ENCODE results near the gene TPGS2. TPM values are rescaled to one million over a fixed set of nuclear protein-coding genes. Genes with fewer than 3 reads are reported as not detected.

Gene TPGS2
- total RNA-seq, 2 experiments from 2014 or later: 44.8 to 55.1 TPM

- no peaks in the 10 kb centered on the region for H3K4me1 ChIP-seq (ENCODE audit: insufficient read depth, low read length, poor library complexity, severe bottlenecking)
- BruUV-seq (replicated peaks): no TSS peak
- no peak overlapping the region for H3K4me3 ChIP-seq (ENCODE audit: low read depth, low read length, poor library complexity, severe bottlenecking)
- H3K4me2 ChIP-seq (ENCODE audit: low read length): no peak overlapping the region
- intact Hi-C loops (cut with micrococcal nuclease; ENCODE audit: unreplicated experiment): no loop called here
- ChIA-PET CTCF (ENCODE audit: unreplicated experiment) (no interaction called here), POLR2A (no interaction called here)
- H3K27ac ChIP-seq (ENCODE audit: low read depth, low read length, poor library complexity, severe bottlenecking): no peak overlapping the region
- H3K9me3 ChIP-seq (ENCODE audit: low read length): no peaks in the 10 kb centered on the region
- no peak for TF ChIP-seq EZH2phosphoT487 (IDR thresholded peaks at IDR 0.05; ENCODE audit: borderline replicate concordance, low read depth, low read length)
- no peak for TF ChIP-seq CTCF (conservative IDR thresholded peaks at IDR 0.05; ENCODE audit: low read length)
- H3K36me3 ChIP-seq (ENCODE audit: insufficient read depth, low read length): no peaks in the 10 kb centered on the region
- no peaks in the 10 kb centered on the region for H4K20me1 ChIP-seq (ENCODE audit: insufficient read depth, low read length)
- H2AFZ ChIP-seq (ENCODE audit: low read length): no peak overlapping the region
- H3K79me2 ChIP-seq (ENCODE audit: insufficient read depth, low read depth, low read length): no peaks in the 10 kb centered on the region
- H3K9me2 ChIP-seq (ENCODE audit: insufficient read depth, low read length): no peaks in the 10 kb centered on the region
- no peak for DNase-seq (ENCODE audit: low spot score)
Observed at GRCh38 chr18:36777566-36777965, 51.2 kb downstream of the TPGS2 start.

- no TSS peak for BruUV-seq (replicated peaks)
- intact Hi-C loops (cut with micrococcal nuclease; ENCODE audit: unreplicated experiment): no loop called here
- CTCF ChIA-PET (ENCODE audit: unreplicated experiment): no interaction called here
Observed at GRCh38 chr18:36776650-36777049, 52.2 kb downstream of the TPGS2 start.

GRCh38 chr18:36775396-36775795, 53.4 kb downstream of the TPGS2 start:
- no peak for TF ChIP-seq CTCF (conservative IDR thresholded peaks at IDR 0.05; ENCODE audit: low read length)
- TF ChIP-seq EZH2phosphoT487 (IDR thresholded peaks at IDR 0.05; ENCODE audit: borderline replicate concordance, low read depth, low read length): no peak
- BruUV-seq (replicated peaks): no TSS peak
- Histone ChIP-seq H2AFZ (ENCODE audit: low read length) (no peak overlapping the region), H3K4me1 (ENCODE audit: insufficient read depth, low read length, poor library complexity, severe bottlenecking) (peaks cover 8% of the 10 kb centered on the region), H3K36me3 (ENCODE audit: insufficient read depth, low read length) (no peaks in the 10 kb centered on the region), H3K9me2 (ENCODE audit: insufficient read depth, low read length) (no peaks in the 10 kb centered on the region), H3K4me2 (ENCODE audit: low read length) (no peak overlapping the region), H3K79me2 (ENCODE audit: insufficient read depth, low read depth, low read length) (no peaks in the 10 kb centered on the region), H3K4me3 (ENCODE audit: low read depth, low read length, poor library complexity, severe bottlenecking) (no peak overlapping the region), H3K27ac (ENCODE audit: low read depth, low read length, poor library complexity, severe bottlenecking) (no peak overlapping the region), H3K9me3 (ENCODE audit: low read length) (no peaks in the 10 kb centered on the region), H4K20me1 (ENCODE audit: insufficient read depth, low read length) (no peaks in the 10 kb centered on the region)
- DNase-seq (ENCODE audit: low spot score): no peak
- POLR2A ChIA-PET: no interaction called here
- CTCF ChIA-PET (ENCODE audit: unreplicated experiment): no interaction called here
- intact Hi-C loops (cut with micrococcal nuclease; ENCODE audit: unreplicated experiment): no loop called here

More at GRCh38 chr18:36776650-36777049, 52.2 kb downstream of the TPGS2 start:
- Histone ChIP-seq H3K4me3 (ENCODE audit: low read depth, low read length, poor library complexity, severe bottlenecking) (no peak overlapping the region), H3K27ac (ENCODE audit: low read depth, low read length, poor library complexity, severe bottlenecking) (no peak overlapping the region), H2AFZ (ENCODE audit: low read length) (no peak overlapping the region), H3K36me3 (ENCODE audit: insufficient read depth, low read length) (no peaks in the 10 kb centered on the region), H3K9me3 (ENCODE audit: low read length) (no peaks in the 10 kb centered on the region), H3K4me1 (ENCODE audit: insufficient read depth, low read length, poor library complexity, severe bottlenecking) (no peaks in the 10 kb centered on the region), H3K4me2 (ENCODE audit: low read length) (no peak overlapping the region), H4K20me1 (ENCODE audit: insufficient read depth, low read length) (no peaks in the 10 kb centered on the region), H3K79me2 (ENCODE audit: insufficient read depth, low read depth, low read length) (no peaks in the 10 kb centered on the region), H3K9me2 (ENCODE audit: insufficient read depth, low read length) (no peaks in the 10 kb centered on the region)
- TF ChIP-seq EZH2phosphoT487 (IDR thresholded peaks at IDR 0.05; ENCODE audit: borderline replicate concordance, low read depth, low read length) (no peak), CTCF (conservative IDR thresholded peaks at IDR 0.05; ENCODE audit: low read length) (no peak)
- no peak for DNase-seq (ENCODE audit: low spot score)
- POLR2A ChIA-PET: no interaction called here

All from OCI-LY7 (cell line).